Esophagus muscularis mucosa (tissue), 4 donors: ENCODE data around the gene TMCO4. TPM values are rescaled to one million over a fixed set of nuclear protein-coding genes. Genes with fewer than 3 reads are reported as not detected.

Source experiments
- DNase-seq: peaks from one replicate; pipeline ENCODE4 v3.0.0-alpha.2; 2017; ENCODE audit errors: extremely low spot score
- H3K27ac ChIP-seq, 4 donors: fragments of 200-600 bp; sonication (generic); replicated peaks in 1 of 4; 1 replicate in 3 of 4; 2 replicates in 1 of 4; pipeline ENCODE4 v1.5.1; 2016 to 2019; ENCODE audit warnings: mild to moderate bottlenecking in 1 of 4
- H3K27me3 ChIP-seq, 4 donors: fragments of 200-600 bp; sonication (generic); one replicate each; pipeline versions ENCODE4 v1.5.1 to v1.6.0; 2016 to 2019
- H3K36me3 ChIP-seq, 4 donors: fragments of 200-600 bp; sonication (generic); one replicate each; pipeline ENCODE4 v1.5.1; 2016 to 2019
- H3K4me1 ChIP-seq, 4 donors: fragments of 200-600 bp; sonication (generic); one replicate each; pipeline ENCODE4 v1.5.1; 2016 to 2019
- H3K4me3 ChIP-seq, 4 donors: fragments of 200-600 bp; sonication (generic); 1 replicate in 2 of 4; 2 replicates in 2 of 4; pipeline ENCODE4 v1.5.1; 2016 to 2019; ENCODE audit warnings: mild to moderate bottlenecking in 4 of 4, moderate library complexity in 1 of 4
- H3K9me3 ChIP-seq, 4 donors: fragments of 200-600 bp; sonication (generic); 1 replicate in 3 of 4; 2 replicates in 1 of 4; pipeline ENCODE4 v1.5.1; 2016 to 2019
- EP300 ChIP-seq: sonication (generic); formaldehyde crosslinking; IDR thresholded peaks from one replicate; pipeline ENCODE4 v1.6.1; 2017; ENCODE audit warnings: antibody characterized with exemption
- POLR2A ChIP-seq: fragments of 450-650 bp; IDR thresholded peaks from one replicate; pipeline ENCODE4 v1.6.1; 2017; ENCODE audit warnings: antibody characterized with exemption, moderate library complexity, mild to moderate bottlenecking, low read depth
- POLR2AphosphoS5 ChIP-seq, 2 donors: sonication (generic); formaldehyde crosslinking; IDR thresholded peaks; one replicate each; pipeline ENCODE4 v1.6.1; 2017; ENCODE audit warnings: antibody characterized with exemption in 2 of 2
- WGBS: methylation state at CpG from one replicate; pipeline ENCODE4 v1.1.5; 2018; 5-methylcytosine and 5-hydroxymethylcytosine counted together
- intact Hi-C: fragments of 100-400 bp; cut with DNase I; formaldehyde crosslinking; loops from one replicate; pipeline ENCODE4 v1.15.1; 2023
- total RNA-seq, 4 donors: library from RNA; depleted of rRNA; stranded (reverse); fragments of >200 nt; gene quantifications; one replicate each; pipeline versions ENCODE4 v1.1.0 to v1.2.1, GENCODE V29; 2016
- TF ChIP-seq, protein P1 (sequence below), 3 experiments: fragments of 200-600 bp in 2 of 3; fragments of 450-650 bp in 1 of 3; sonication (generic) in 2 of 3; IDR thresholded peaks; one replicate each; pipeline ENCODE4 v1.5.1; 2017 to 2019; ENCODE audit warnings: antibody characterized with exemption in 3 of 3, mild to moderate bottlenecking in 2 of 3, moderate library complexity in 1 of 3

TMCO4 gene
- total RNA-seq, 4 donors from 2014 or later = 20.8 to 34.4 (median 25.8) TPM

DNA sequence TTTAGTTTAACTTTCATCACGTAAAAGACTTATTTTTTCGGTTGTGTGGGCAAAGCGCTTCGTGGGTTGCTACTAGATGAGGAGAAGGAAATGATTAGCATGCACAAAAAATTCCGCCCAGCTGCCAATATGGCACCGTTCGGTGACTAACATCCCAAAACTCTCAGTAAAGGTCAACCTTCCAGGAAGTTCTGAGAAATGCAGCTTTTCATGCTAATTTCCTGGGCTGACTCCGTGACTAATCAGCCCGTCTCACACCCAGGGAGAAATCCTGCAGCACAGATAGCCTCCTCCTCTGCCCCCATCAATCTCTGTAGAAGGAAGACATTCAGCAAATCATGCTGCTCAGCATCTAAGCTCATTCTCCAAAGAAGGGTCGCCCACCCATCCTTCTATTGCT lies 34.1 kb downstream of the TMCO4 start:
- TF ChIP-seq, protein P1, sequence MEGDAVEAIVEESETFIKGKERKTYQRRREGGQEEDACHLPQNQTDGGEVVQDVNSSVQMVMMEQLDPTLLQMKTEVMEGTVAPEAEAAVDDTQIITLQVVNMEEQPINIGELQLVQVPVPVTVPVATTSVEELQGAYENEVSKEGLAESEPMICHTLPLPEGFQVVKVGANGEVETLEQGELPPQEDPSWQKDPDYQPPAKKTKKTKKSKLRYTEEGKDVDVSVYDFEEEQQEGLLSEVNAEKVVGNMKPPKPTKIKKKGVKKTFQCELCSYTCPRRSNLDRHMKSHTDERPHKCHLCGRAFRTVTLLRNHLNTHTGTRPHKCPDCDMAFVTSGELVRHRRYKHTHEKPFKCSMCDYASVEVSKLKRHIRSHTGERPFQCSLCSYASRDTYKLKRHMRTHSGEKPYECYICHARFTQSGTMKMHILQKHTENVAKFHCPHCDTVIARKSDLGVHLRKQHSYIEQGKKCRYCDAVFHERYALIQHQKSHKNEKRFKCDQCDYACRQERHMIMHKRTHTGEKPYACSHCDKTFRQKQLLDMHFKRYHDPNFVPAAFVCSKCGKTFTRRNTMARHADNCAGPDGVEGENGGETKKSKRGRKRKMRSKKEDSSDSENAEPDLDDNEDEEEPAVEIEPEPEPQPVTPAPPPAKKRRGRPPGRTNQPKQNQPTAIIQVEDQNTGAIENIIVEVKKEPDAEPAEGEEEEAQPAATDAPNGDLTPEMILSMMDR (IDR thresholded peaks at IDR 0.05) = no peak
- TF ChIP-seq POLR2AphosphoS5 (IDR thresholded peaks at IDR 0.05) (no peak), EP300 (no peak), POLR2A (no peak)
- DNase-seq = no peak
- intact Hi-C loops = no loop called here

DNA sequence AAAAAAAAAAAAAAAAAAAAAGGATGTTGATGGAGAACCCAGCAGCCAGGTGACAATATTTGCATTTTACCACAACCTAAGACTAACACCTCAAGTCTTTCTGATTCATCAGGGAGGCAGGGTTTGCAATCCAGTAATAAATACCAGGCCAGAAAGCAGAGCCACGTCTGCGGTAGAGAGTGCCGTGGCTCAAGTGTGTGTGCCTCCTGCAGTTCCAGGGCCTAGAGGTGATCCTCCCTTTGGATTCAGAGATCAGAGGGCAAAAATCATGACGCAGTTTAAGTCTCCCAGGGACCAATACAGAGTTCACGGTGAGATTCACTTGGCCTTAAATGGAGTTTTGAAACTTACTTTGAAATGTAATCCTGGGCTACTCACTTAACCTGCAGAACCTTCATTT lies 34.9 kb downstream of the TMCO4 start:
- 95% methylated on average over 5 of the region's 5 CpGs for WGBS
- DNase-seq = no peak
- no peak overlapping the region for H3K4me3 ChIP-seq
- no peak for TF ChIP-seq POLR2A
- intact Hi-C loops = loop anchor here (5.0 kb wide), 1 partner anchor 48 kb away; no protein-coding TSS in a partner anchor
- H3K27me3 ChIP-seq = no peaks in the 10 kb centered on the region
- no peak overlapping the region for H3K27ac ChIP-seq
- H3K9me3 ChIP-seq = no peaks in the 10 kb centered on the region
- peaks cover 6 to 50% (median 24%) of the 10 kb centered on the region in 4 donors for H3K36me3 ChIP-seq
- peaks cover 0 to under 1% (median 0%) of the 10 kb centered on the region in 4 donors for H3K4me1 ChIP-seq

More for the DNA sequence above, 34.1 kb downstream of the TMCO4 start:
- Histone ChIP-seq H3K36me3 (peaks cover 6 to 58% (median 32%) of the 10 kb centered on the region in 4 donors), H3K27ac (no peak overlapping the region), H3K27me3 (no peaks in the 10 kb centered on the region), H3K4me3 (no peak overlapping the region), H3K4me1 (no peaks in the 10 kb centered on the region), H3K9me3 (no peaks in the 10 kb centered on the region)
- 83% methylated on average over 10 of the region's 10 CpGs for WGBS

DNA sequence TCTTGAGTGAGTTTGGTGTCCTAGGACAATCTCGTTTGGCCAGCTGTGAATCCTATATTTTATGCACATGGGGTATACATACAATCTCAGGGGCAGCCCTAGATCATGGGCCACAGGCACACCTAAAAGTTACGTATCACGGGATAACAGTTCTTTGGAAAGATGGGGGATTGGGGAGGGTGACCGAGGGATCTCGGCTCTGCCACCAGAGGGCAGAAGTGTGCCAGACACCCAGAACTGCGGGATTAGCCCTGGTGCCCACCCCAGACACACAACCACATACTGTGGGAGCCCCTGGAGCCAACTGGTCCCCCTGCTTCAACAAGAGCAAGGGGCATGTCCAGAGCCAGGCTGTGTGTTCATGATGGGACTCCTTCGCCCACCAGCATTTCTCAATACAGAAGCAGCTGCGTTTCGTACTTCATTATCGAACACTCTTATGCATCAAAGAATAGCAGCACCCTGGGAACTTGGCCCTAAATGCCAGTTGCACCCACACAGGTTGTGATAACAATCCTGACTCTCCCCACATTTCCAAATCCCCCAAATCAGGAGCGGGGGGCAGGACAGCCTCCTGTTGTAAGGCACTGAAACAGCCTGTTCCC lies 37.4 kb downstream of the TMCO4 start:
- Histone ChIP-seq H3K9me3 (no peaks in the 10 kb centered on the region), H3K36me3 (peaks cover 6 to 33% (median 11%) of the 10 kb centered on the region in 4 donors), H3K27ac (no peak overlapping the region), H3K4me1 (peaks cover 0 to 16% (median 14%) of the 10 kb centered on the region in 4 donors), H3K4me3 (no peak overlapping the region), H3K27me3 (no peaks in the 10 kb centered on the region)
- WGBS = 61% methylated on average over 11 of the region's 11 CpGs
- intact Hi-C loops = loop anchor here (5.0 kb wide), 1 partner anchor 45 kb away; no protein-coding TSS in a partner anchor
- no peak for TF ChIP-seq EP300
- TF ChIP-seq, protein P1 (IDR thresholded peaks at IDR 0.05) = peak; percentile 51 to 71 (median 61)
- no peak for DNase-seq

DNA sequence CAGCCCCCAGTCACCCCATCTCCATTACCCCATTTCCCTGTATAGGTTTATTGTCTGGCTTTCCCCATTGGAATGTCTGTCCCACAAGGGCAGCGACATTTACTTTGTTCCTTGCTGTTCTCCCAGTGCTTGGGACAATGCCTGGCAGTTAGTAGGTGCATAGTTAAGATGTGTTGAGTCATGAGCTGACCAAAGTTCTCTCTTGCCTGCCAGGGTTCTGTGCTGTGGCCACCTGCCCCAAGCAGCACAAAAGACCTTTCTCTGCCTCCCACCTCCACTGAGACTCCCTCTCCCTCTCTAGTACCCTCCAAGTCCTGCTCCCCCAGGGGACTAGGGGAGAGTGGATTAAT lies 40.0 kb downstream of the TMCO4 start:
- H3K27me3 ChIP-seq = no peaks in the 10 kb centered on the region
- TF ChIP-seq POLR2AphosphoS5 (IDR thresholded peaks at IDR 0.05) (no peak), EP300 (no peak), POLR2A (no peak)
- TF ChIP-seq, protein P1 (IDR thresholded peaks at IDR 0.05) = no peak
- peaks cover 6 to 27% (median 12%) of the 10 kb centered on the region in 4 donors for H3K36me3 ChIP-seq
- 100% methylated on average over 1 of the region's 1 CpG for WGBS
- H3K4me3 ChIP-seq = no peak overlapping the region
- peak overlapping the region; percentile 34 to 68 (median 66) for H3K27ac ChIP-seq
- H3K4me1 ChIP-seq = peaks cover 0 to 27% (median 23%) of the 10 kb centered on the region in 4 donors
- no peak for DNase-seq
- H3K9me3 ChIP-seq = no peaks in the 10 kb centered on the region
- intact Hi-C loops = loop anchor here (5.0 kb wide), 1 partner anchor 42 kb away; no protein-coding TSS in a partner anchor

DNA sequence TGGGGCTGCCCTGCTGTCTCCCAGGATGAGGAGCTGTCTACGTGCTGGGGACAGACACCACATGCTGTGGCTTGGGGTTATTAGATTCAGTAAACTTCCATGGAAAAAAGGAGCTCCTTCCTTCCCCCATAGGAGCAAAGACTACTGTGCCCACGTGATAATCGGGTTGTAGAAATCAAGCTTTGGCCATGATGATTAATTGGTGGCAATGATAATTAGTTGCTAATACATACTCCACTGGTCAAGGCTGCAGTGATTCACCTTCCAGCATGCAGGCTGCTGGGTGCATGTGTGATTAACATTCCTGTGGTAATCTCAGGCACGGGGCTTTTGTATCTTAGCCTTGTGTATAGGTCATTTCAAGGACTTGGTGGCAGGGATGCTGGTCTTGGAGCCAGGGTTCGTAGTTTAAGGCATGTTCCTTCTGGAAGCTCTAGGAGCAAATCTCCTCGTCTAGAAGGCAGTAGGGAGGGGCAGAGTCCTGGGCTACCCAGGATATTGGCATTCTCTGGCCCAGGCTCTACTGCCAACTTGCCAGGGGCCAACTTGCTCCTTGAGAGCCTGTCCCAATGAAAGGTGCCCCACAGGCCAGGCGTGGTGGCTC lies 41.4 kb downstream of the TMCO4 start:
- WGBS = 67% methylated on average over 6 of the region's 7 CpGs
- Histone ChIP-seq H3K27me3 (no peaks in the 10 kb centered on the region), H3K4me3 (no peak overlapping the region), H3K27ac (peak overlapping the region; percentile 61 to 68 (median 66)), H3K9me3 (no peaks in the 10 kb centered on the region), H3K4me1 (peaks cover 0 to 39% (median 32%) of the 10 kb centered on the region in 4 donors), H3K36me3 (peaks cover 0 to 29% (median 7%) of the 10 kb centered on the region in 4 donors)
- TF ChIP-seq POLR2A (no peak), POLR2AphosphoS5 (IDR thresholded peaks at IDR 0.05) (peak in 1 of 2 donors; percentile 7)
- TF ChIP-seq, protein P1 (IDR thresholded peaks at IDR 0.05) = no peak
- intact Hi-C loops = no loop called here
- DNase-seq = no peak
